ENCODE measurements around the gene TMEM170B. TPM values are rescaled to one million over a fixed set of nuclear protein-coding genes. Genes with fewer than 3 reads are reported as not detected.

TMEM170B gene
- total and polyA plus RNA-seq, 2 of the 8 experiments (the other 6 are each of a cell fraction or from before 2014, with no cell fraction given), result 0.80 to 4.3 TPM

GRCh38 chr6:11493974-11494373 lies 43.6 kb upstream of the TMEM170B start:
- H3K14ac ChIP-seq (ENCODE audit: insufficient read length), result no peak overlapping the region
- TF ChIP-seq SIRT6 (IDR thresholded peaks at IDR 0.05; ENCODE audit: low read length) (no peak), CBX8 (IDR thresholded peaks at IDR 0.05; ENCODE audit: borderline replicate concordance, low read depth, low read length) (no peak), KDM5A (IDR thresholded peaks at IDR 0.05; ENCODE audit: low read length) (no peak), BACH1 (IDR thresholded peaks at IDR 0.05; ENCODE audit: low read length) (no peak), CHD2 (IDR thresholded peaks at IDR 0.05; ENCODE audit: low read length) (no peak), HDAC2 (IDR thresholded peaks at IDR 0.05; ENCODE audit: borderline replicate concordance in 1 of 2, low read depth in 2 of 2, low read length in 2 of 2) (no peak), CBX5 (IDR thresholded peaks at IDR 0.05; ENCODE audit: low read depth, low read length) (no peak), SP1 (IDR thresholded peaks at IDR 0.05; ENCODE audit: low read depth, low read length) (no peak), RNF2 (IDR thresholded peaks at IDR 0.05; ENCODE audit: borderline replicate concordance, low read depth, low read length, missing control alignments, poor library complexity, severe bottlenecking) (no peak), CREB1 (IDR thresholded peaks at IDR 0.05) (no peak), TEAD4 (IDR thresholded peaks at IDR 0.05; ENCODE audit: low read depth, low read length) (no peak), SP4 (IDR thresholded peaks at IDR 0.05; ENCODE audit: low read length) (no peak)
- TF ChIP-seq, protein P1, sequence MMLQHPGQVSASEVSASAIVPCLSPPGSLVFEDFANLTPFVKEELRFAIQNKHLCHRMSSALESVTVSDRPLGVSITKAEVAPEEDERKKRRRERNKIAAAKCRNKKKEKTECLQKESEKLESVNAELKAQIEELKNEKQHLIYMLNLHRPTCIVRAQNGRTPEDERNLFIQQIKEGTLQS (IDR thresholded peaks at IDR 0.05; ENCODE audit: insufficient read depth, low read depth, low read length), result no peak
- TF ChIP-seq, protein P2, sequence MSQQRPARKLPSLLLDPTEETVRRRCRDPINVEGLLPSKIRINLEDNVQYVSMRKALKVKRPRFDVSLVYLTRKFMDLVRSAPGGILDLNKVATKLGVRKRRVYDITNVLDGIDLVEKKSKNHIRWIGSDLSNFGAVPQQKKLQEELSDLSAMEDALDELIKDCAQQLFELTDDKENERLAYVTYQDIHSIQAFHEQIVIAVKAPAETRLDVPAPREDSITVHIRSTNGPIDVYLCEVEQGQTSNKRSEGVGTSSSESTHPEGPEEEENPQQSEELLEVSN (IDR thresholded peaks at IDR 0.05), result no peak

More at GRCh38 chr6:11493974-11494373, 43.6 kb upstream of the TMEM170B start:
- Histone ChIP-seq H3K79me1 (ENCODE audit: low read depth, low read length) (no peaks in the 10 kb centered on the region), H3K56ac (replicated peaks; ENCODE audit: insufficient read length, low read depth, low read length) (no peak overlapping the region), H3K79me2 (ENCODE audit: control insufficient read depth in 1 of 2, insufficient read depth in 2 of 2, low read length in 2 of 2) (no peaks in the 10 kb centered on the region; a peak in 1 of 4 replicates), H3K18ac (ENCODE audit: extremely low read depth, low read length) (no peak overlapping the region), H4K5ac (ENCODE audit: insufficient read length, low read depth, low read length) (no peak overlapping the region), H4K8ac (ENCODE audit: extremely low read depth, insufficient read depth, low read length) (no peak overlapping the region), H2BK20ac (ENCODE audit: low read length) (no peak overlapping the region), H3K9me3 (ENCODE audit: insufficient read depth in 2 of 2, low read depth in 1 of 2, low read length in 1 of 2) (no peaks in the 10 kb centered on the region), H3K36me3 (ENCODE audit: control insufficient read depth in 2 of 4, insufficient read depth in 4 of 4, low read length in 3 of 4) (peaks cover 0 to 2% (median 0%) of the 10 kb centered on the region in 4 experiments; a peak in 1 of 8 replicates), H4K20me1 (replicated peaks in 1 of 2; ENCODE audit: control insufficient read depth in 1 of 2, insufficient read depth in 2 of 2, low read length in 2 of 2) (peaks cover 0 to 7% of the 10 kb centered on the region in 2 experiments), H4K91ac (replicated peaks; ENCODE audit: insufficient read length, low read length) (no peak overlapping the region), H3K4me1 (replicated peaks in 1 of 4; ENCODE audit: control insufficient read depth in 3 of 4, insufficient read depth in 4 of 4, low read length in 3 of 4) (peaks cover 0 to 4% (median 2%) of the 10 kb centered on the region in 4 experiments; a peak in 2 of 7 replicates), H3K23ac (ENCODE audit: insufficient read length) (no peak overlapping the region), H2AFZ (ENCODE audit: low read length) (no peak overlapping the region), H3K9ac (replicated peaks in 1 of 4; ENCODE audit: extremely low read depth in 1 of 4, low read depth in 3 of 4, low read length in 3 of 4) (no peak overlapping the region), H3K27me3 (replicated peaks in 1 of 4; ENCODE audit: control insufficient read depth in 3 of 4, extremely low read depth in 1 of 4, insufficient read depth in 3 of 4, low read length in 3 of 4) (no peaks in the 10 kb centered on the region), H3K27ac (ENCODE audit: low read depth, low read length) (no peak overlapping the region), H3K4ac (replicated peaks; ENCODE audit: insufficient read length, low read depth, low read length) (no peak overlapping the region), H2BK120ac (replicated peaks; ENCODE audit: low read depth, low read length) (no peak overlapping the region), H3K4me3 (ENCODE audit: extremely low read depth in 1 of 4, insufficient read depth in 2 of 4, low read depth in 3 of 4, low read length in 4 of 4) (no peak overlapping the region), H2BK15ac (ENCODE audit: low read length) (no peak overlapping the region), H2BK5ac (ENCODE audit: low read depth, low read length) (no peak overlapping the region), H2BK12ac (ENCODE audit: low read depth, low read length) (no peak overlapping the region), H3K23me2 (ENCODE audit: low read depth, low read length) (peaks cover 9% of the 10 kb centered on the region; the same call in 1 of the 2 replicates), H2AK5ac (ENCODE audit: low read depth, low read length) (no peak overlapping the region), H3K4me2 (ENCODE audit: insufficient read depth in 1 of 2, low read depth in 2 of 2, low read length in 2 of 2) (no peak overlapping the region)
- ChIA-PET CTCF (ENCODE audit: partially characterized antibody) (interaction anchor here (1.0 to 7.2 kb wide), 6 partner anchors 252 to 457 kb away, joined by 3 to 82 read pairs (median 4); no protein-coding TSS in a partner anchor), POLR2A (ENCODE audit: partially characterized antibody) (no interaction called here)
- FAIRE-seq (no peak), DNase-seq (ENCODE audit: low read depth in 1 of 2, low spot score in 2 of 2) (no peak)
- 89% methylated on average over 4 of the region's 5 CpGs; no CpG with 5 or more reads in 1 of the 2 experiments for WGBS, 2 experiments (ENCODE audit: extremely low coverage in 1 of 2, insufficient coverage in 1 of 2, insufficient read length in 1 of 2, insufficient replicate concordance in 2 of 2, low coverage in 1 of 2, low lambda C conversion rate in 2 of 2, missing lambda C conversion rate in 1 of 2)
